HepG2 (cell line): ENCODE measurements around the gene KIAA1328. TPM values are rescaled to one million over a fixed set of nuclear protein-coding genes. Genes with fewer than 3 reads are reported as not detected.

Source experiments
- AGO2 ChIP-seq: fragments of 200-400 bp; formaldehyde crosslinking; optimal IDR thresholded peaks from 2 replicates; pipeline ENCODE3; 2017; ENCODE audit warnings: mild to moderate bottlenecking, low read depth, low read length, moderate library complexity
- ATF6 ChIP-seq: sonication (generic); formaldehyde crosslinking; conservative IDR thresholded peaks from 2 replicates; pipeline ENCODE4 v1.4.0; 2020; ENCODE audit warnings: missing genetic modification reagents
- CENPT ChIP-seq: sonication (generic); formaldehyde crosslinking; IDR thresholded peaks from 2 replicates; pipeline ENCODE4 v1.8.0; 2022; ENCODE audit warnings: low read depth, mild to moderate bottlenecking, moderate library complexity, missing genetic modification reagents
- CREM ChIP-seq, 2 experiments: sonication (generic) in 1 of 2; formaldehyde crosslinking in 1 of 2; IDR thresholded peaks; 2 replicates each; pipeline versions ENCODE4 v1.4.0 to v1.6.1; 2016 to 2020; ENCODE audit warnings: antibody characterized with exemption in 1 of 2, mild to moderate bottlenecking in 1 of 2, missing genetic modification reagents in 1 of 2
- E2F1 ChIP-seq: sonication (generic); formaldehyde crosslinking; IDR thresholded peaks from 2 replicates; pipeline ENCODE4 v1.5.0; 2020; ENCODE audit warnings: missing genetic modification reagents
- ELF4 ChIP-seq: sonication (generic); formaldehyde crosslinking; IDR thresholded peaks from 2 replicates; pipeline ENCODE4 v1.5.0; 2020; ENCODE audit warnings: missing genetic modification reagents, mild to moderate bottlenecking, moderate library complexity, borderline replicate concordance
- ETV5 ChIP-seq: IDR thresholded peaks from 2 replicates; pipeline ENCODE4 v1.6.1; 2018; ENCODE audit warnings: missing biosample characterization, missing genetic modification reagents, inconsistent platforms, borderline replicate concordance
- FOXP1 ChIP-seq, 2 experiments: fragments of 450-650 bp in 1 of 2; IDR thresholded peaks; 2 replicates each; pipeline ENCODE4 v1.6.1; 2017 to 2018; ENCODE audit warnings: antibody characterized with exemption in 1 of 2
- IRF9 ChIP-seq: sonication (generic); formaldehyde crosslinking; IDR thresholded peaks from 2 replicates; pipeline ENCODE4 v1.8.0; 2022; ENCODE audit warnings: missing genetic modification reagents, mild to moderate bottlenecking, borderline replicate concordance
- PRMT3 ChIP-seq: sonication (generic); formaldehyde crosslinking; IDR thresholded peaks from 2 replicates; pipeline ENCODE4 v1.8.1; 2022; ENCODE audit warnings: low read depth, mild to moderate bottlenecking, moderate library complexity, missing genetic modification reagents, borderline replicate concordance
- SAFB2 ChIP-seq: sonication (generic); formaldehyde crosslinking; IDR thresholded peaks from 2 replicates; pipeline ENCODE4 v1.5.1; 2020; ENCODE audit warnings: missing genetic modification reagents, low read depth, mild to moderate bottlenecking, borderline replicate concordance
- TFAP4 ChIP-seq: sonication (generic); IDR thresholded peaks from 2 replicates; pipeline ENCODE4 v1.6.1; 2016; ENCODE audit warnings: low read depth, borderline replicate concordance
- ZNF251 ChIP-seq: sonication (generic); formaldehyde crosslinking; IDR thresholded peaks from 2 replicates; pipeline ENCODE4 v1.9.0; 2021; ENCODE audit warnings: mild to moderate bottlenecking, missing genetic modification reagents
- ZNF367 ChIP-seq: sonication (generic); formaldehyde crosslinking; IDR thresholded peaks from 2 replicates; pipeline ENCODE4 v1.4.0; 2020; ENCODE audit warnings: missing genetic modification reagents, borderline replicate concordance
- ZNF382 ChIP-seq: sonication (generic); formaldehyde crosslinking; IDR thresholded peaks from 2 replicates; pipeline ENCODE4 v1.5.0; 2020; ENCODE audit warnings: missing genetic modification reagents, mild to moderate bottlenecking, borderline replicate concordance
- ZNF383 ChIP-seq: sonication (generic); formaldehyde crosslinking; IDR thresholded peaks from 2 replicates; pipeline ENCODE4 v1.4.0; 2020; ENCODE audit warnings: missing genetic modification reagents, mild to moderate bottlenecking, borderline replicate concordance
- ZNF709 ChIP-seq: sonication (generic); formaldehyde crosslinking; IDR thresholded peaks from 2 replicates; pipeline ENCODE4 v1.5.0; 2020; ENCODE audit warnings: mild to moderate bottlenecking, missing genetic modification reagents
- ZNF761 ChIP-seq: sonication (generic); formaldehyde crosslinking; conservative IDR thresholded peaks from 2 replicates; pipeline ENCODE4 v1.4.0; 2020; ENCODE audit warnings: mild to moderate bottlenecking, missing genetic modification reagents
- ZSCAN20 ChIP-seq: sonication (generic); formaldehyde crosslinking; IDR thresholded peaks from 2 replicates; pipeline ENCODE4 v1.4.0; 2020; ENCODE audit warnings: missing genetic modification reagents, mild to moderate bottlenecking, borderline replicate concordance
- ZSCAN21 ChIP-seq: sonication (generic); formaldehyde crosslinking; IDR thresholded peaks from 2 replicates; pipeline ENCODE4 v1.8.0; 2022; ENCODE audit warnings: mild to moderate bottlenecking, missing genetic modification reagents, moderate library complexity, borderline replicate concordance
- polyA plus RNA-seq, 8 experiments: library from polyadenylated mRNA; depleted of rRNA in 3 of 8; stranded (reverse) in 7 of 8; unstranded in 1 of 8; fragments of >200 nt; fragmentation: Illumina TruSeq in 4 of 8; extraction: Trizol in 4 of 8; gene quantifications; 2 replicates each; pipeline versions ENCODE4 v1.2.1 to v1.2.3, GENCODE V29; 2011 to 2016; ENCODE audit warnings: low read depth in 4 of 8, missing spikeins in 1 of 8, mixed read lengths in 1 of 8; ENCODE audit not compliant: insufficient read depth in 1 of 8
- total RNA-seq, 5 experiments: library from RNA; depleted of rRNA; stranded (reverse); fragments of >200 nt; fragmentation: Illumina TruSeq; extraction: Trizol; gene quantifications; 2 replicates each; pipeline ENCODE4 v1.2.3, GENCODE V29; 2016; ENCODE audit warnings: low read depth in 1 of 5
- TF ChIP-seq, protein P1 (sequence below): sonication (generic); formaldehyde crosslinking; conservative IDR thresholded peaks from 2 replicates; pipeline ENCODE4 v1.4.0; 2020; ENCODE audit warnings: missing genetic modification reagents

Gene KIAA1328
- total and polyA plus RNA-seq, 2 of the 13 experiments (the other 11 are each of a cell fraction or from before 2014, with no cell fraction given) = 4.1 to 6.0 TPM

GRCh38 chr18:37270038-37270665 lies 441.2 kb downstream of the KIAA1328 start (continued):
- TF ChIP-seq TFAP4 (no peak), ETV5 (CRISPR knock-in tag) (peak; percentile 94), ZNF251 (CRISPR knock-in tag) (peak; percentile 99), ZSCAN21 (peak; percentile 100), PRMT3 (peak; percentile 100), ZNF382 (CRISPR knock-in tag) (peak; percentile 88; the same call in 1 of the 2 replicates), ZSCAN20 (peak; percentile 100), ZNF383 (CRISPR knock-in tag) (peak; percentile 81; the same call in 1 of the 2 replicates), CREM (IDR thresholded peaks at IDR 0.05) (no peak), CREM (CRISPR knock-in tag; IDR thresholded peaks at IDR 0.05) (peak; percentile 83), AGO2 (no peak), ZNF367 (CRISPR knock-in tag) (peak; percentile 99), SAFB2 (CRISPR knock-in tag) (peak; percentile 100), FOXP1 (IDR thresholded peaks at IDR 0.05) (no peak), FOXP1 (CRISPR knock-in tag; IDR thresholded peaks at IDR 0.05) (peak; percentile 88), IRF9 (CRISPR knock-in tag) (peak; percentile 100), ELF4 (peak; percentile 100), CENPT (peak; percentile 99), ZNF761 (CRISPR knock-in tag) (peak; percentile 99), ZNF709 (peak; percentile 100), E2F1 (CRISPR knock-in tag) (peak; percentile 98), ATF6 (peak; percentile 100)
- TF ChIP-seq, protein P1, sequence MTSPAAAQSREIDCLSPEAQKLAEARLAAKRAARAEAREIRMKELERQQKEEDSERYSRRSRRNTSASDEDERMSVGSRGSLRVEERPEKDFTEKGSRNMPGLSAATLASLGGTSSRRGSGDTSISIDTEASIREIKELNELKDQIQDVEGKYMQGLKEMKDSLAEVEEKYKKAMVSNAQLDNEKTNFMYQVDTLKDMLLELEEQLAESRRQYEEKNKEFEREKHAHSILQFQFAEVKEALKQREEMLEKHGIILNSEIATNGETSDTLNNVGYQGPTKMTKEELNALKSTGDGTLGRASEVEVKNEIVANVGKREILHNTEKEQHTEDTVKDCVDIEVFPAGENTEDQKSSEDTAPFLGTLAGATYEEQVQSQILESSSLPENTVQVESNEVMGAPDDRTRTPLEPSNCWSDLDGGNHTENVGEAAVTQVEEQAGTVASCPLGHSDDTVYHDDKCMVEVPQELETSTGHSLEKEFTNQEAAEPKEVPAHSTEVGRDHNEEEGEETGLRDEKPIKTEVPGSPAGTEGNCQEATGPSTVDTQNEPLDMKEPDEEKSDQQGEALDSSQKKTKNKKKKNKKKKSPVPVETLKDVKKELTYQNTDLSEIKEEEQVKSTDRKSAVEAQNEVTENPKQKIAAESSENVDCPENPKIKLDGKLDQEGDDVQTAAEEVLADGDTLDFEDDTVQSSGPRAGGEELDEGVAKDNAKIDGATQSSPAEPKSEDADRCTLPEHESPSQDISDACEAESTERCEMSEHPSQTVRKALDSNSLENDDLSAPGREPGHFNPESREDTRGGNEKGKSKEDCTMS (CRISPR knock-in tag) = peak; percentile 99
